HepG2 (cell line): ENCODE measurements around the gene CGB3.
"Not testable (repeated sequence)": the region's sequence is repeated elsewhere in the genome, so short reads cannot be mapped to it uniquely, and the experiment has no call there.

Experiments used
- ARNTL ChIP-seq: sonication (generic); formaldehyde crosslinking; IDR thresholded peaks from 2 replicates; pipeline ENCODE4 v1.4.0; 2020; ENCODE audit warnings: mild to moderate bottlenecking, missing genetic modification reagents
- EZH2 ChIP-seq: conservative IDR thresholded peaks from 2 replicates; pipeline ENCODE4 v1.6.1; 2012; ENCODE audit warnings: mild to moderate bottlenecking, low read depth, low read length, moderate library complexity
- KLF6 ChIP-seq: IDR thresholded peaks from 2 replicates; pipeline ENCODE4 v1.8.0; 2016; ENCODE audit warnings: missing biosample characterization, missing genetic modification reagents
- KLF9 ChIP-seq: IDR thresholded peaks from 2 replicates; pipeline ENCODE4 v1.6.1; 2016; ENCODE audit warnings: low read depth
- NFE2L2 ChIP-seq: fragments of 150-350 bp; IDR thresholded peaks from 2 replicates; pipeline ENCODE4 v1.6.1; 2014; ENCODE audit warnings: low read length
- PTBP1 ChIP-seq: fragments of 200-400 bp; formaldehyde crosslinking; IDR thresholded peaks from 2 replicates; pipeline ENCODE4 v1.6.1; 2018; ENCODE audit warnings: low read length, low read depth; ENCODE audit not compliant: poor library complexity, severe bottlenecking
- SIX1 ChIP-seq: sonication (generic); formaldehyde crosslinking; IDR thresholded peaks from 2 replicates; pipeline ENCODE4 v1.4.0; 2020; ENCODE audit warnings: missing genetic modification reagents, borderline replicate concordance
- XRCC5 ChIP-seq: fragments of 200-400 bp; formaldehyde crosslinking; optimal IDR thresholded peaks from 2 replicates; pipeline ENCODE3; 2017; ENCODE audit warnings: mild to moderate bottlenecking, low read length
- TF ChIP-seq, protein P1 (sequence below): sonication (generic); formaldehyde crosslinking; IDR thresholded peaks from 2 replicates; pipeline ENCODE4 v1.4.0; 2020; ENCODE audit warnings: missing genetic modification reagents
- TF ChIP-seq, protein P2 (sequence below): sonication (generic); formaldehyde crosslinking; IDR thresholded peaks from 2 replicates; pipeline ENCODE4 v1.5.1; 2020; ENCODE audit warnings: mild to moderate bottlenecking, missing genetic modification reagents, borderline replicate concordance
- TF ChIP-seq, protein P3 (sequence below): sonication (generic); formaldehyde crosslinking; IDR thresholded peaks from 2 replicates; pipeline ENCODE4 v1.5.0; 2020; ENCODE audit warnings: missing genetic modification reagents, mild to moderate bottlenecking, borderline replicate concordance
- TF ChIP-seq, protein P4 (sequence below): sonication (generic); formaldehyde crosslinking; conservative IDR thresholded peaks from 2 replicates; pipeline ENCODE4 v1.4.0; 2020; ENCODE audit warnings: missing genetic modification reagents
- TF ChIP-seq, protein P5 (sequence below): sonication (generic); formaldehyde crosslinking; IDR thresholded peaks from 2 replicates; pipeline ENCODE4 v1.4.0; 2020; ENCODE audit warnings: missing genetic modification reagents

DNA sequence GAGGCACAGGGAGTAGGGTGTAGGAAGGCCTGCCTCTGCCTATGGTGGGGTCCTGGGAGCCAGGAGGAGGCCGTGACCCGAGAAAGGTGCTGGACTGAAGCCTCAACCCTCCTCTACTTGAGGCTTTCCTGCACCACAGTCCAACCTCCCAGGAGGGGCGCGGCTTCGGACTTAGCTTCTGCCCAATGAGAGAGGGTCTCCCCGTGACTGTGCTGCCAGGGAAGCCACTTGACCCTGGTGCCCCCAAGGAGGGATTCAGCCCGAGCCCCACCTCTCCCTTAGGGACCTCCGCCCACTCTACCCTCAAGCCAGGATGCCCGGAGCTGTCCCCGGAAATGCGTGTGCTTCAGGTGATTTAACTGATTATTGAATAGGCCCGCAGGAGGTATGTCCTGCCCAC lies 24.9 kb upstream of the CGB3 start, which contains the start of gene CGB8:
- TF ChIP-seq XRCC5; NFE2L2; KLF6 (CRISPR knock-in tag); EZH2; SIX1 (CRISPR knock-in tag); ARNTL; KLF9; PTBP1: not testable (repeated sequence)
- TF ChIP-seq, protein P1, sequence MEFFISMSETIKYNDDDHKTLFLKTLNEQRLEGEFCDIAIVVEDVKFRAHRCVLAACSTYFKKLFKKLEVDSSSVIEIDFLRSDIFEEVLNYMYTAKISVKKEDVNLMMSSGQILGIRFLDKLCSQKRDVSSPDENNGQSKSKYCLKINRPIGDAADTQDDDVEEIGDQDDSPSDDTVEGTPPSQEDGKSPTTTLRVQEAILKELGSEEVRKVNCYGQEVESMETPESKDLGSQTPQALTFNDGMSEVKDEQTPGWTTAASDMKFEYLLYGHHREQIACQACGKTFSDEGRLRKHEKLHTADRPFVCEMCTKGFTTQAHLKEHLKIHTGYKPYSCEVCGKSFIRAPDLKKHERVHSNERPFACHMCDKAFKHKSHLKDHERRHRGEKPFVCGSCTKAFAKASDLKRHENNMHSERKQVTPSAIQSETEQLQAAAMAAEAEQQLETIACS, result not testable (repeated sequence)
- TF ChIP-seq, protein P2, sequence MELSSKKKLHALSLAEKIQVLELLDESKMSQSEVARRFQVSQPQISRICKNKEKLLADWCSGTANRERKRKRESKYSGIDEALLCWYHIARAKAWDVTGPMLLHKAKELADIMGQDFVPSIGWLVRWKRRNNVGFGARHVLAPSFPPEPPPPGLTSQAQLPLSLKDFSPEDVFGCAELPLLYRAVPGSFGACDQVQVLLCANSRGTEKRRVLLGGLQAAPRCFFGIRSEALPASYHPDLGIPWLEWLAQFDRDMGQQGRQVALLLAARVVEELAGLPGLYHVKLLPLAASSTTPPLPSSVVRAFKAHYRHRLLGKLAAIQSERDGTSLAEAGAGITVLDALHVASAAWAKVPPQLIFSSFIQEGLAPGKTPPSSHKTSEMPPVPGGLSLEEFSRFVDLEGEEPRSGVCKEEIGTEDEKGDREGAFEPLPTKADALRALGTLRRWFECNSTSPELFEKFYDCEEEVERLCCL (CRISPR knock-in tag), result not testable (repeated sequence)
- TF ChIP-seq, protein P3, sequence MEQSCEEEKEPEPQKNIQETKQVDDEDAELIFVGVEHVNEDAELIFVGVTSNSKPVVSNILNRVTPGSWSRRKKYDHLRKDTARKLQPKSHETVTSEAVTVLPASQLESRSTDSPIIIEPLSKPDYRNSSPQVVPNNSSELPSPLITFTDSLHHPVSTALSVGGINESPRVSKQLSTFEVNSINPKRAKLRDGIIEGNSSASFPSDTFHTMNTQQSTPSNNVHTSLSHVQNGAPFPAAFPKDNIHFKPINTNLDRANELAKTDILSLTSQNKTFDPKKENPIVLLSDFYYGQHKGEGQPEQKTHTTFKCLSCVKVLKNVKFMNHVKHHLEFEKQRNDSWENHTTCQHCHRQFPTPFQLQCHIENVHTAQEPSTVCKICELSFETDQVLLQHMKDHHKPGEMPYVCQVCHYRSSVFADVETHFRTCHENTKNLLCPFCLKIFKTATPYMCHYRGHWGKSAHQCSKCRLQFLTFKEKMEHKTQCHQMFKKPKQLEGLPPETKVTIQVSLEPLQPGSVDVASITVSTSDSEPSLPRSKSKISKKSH (CRISPR knock-in tag), result not testable (repeated sequence)
- TF ChIP-seq, protein P4, sequence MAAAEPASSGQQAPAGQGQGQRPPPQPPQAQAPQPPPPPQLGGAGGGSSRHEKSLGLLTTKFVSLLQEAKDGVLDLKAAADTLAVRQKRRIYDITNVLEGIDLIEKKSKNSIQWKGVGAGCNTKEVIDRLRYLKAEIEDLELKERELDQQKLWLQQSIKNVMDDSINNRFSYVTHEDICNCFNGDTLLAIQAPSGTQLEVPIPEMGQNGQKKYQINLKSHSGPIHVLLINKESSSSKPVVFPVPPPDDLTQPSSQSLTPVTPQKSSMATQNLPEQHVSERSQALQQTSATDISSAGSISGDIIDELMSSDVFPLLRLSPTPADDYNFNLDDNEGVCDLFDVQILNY (CRISPR knock-in tag), result not testable (repeated sequence)
- TF ChIP-seq, protein P5, sequence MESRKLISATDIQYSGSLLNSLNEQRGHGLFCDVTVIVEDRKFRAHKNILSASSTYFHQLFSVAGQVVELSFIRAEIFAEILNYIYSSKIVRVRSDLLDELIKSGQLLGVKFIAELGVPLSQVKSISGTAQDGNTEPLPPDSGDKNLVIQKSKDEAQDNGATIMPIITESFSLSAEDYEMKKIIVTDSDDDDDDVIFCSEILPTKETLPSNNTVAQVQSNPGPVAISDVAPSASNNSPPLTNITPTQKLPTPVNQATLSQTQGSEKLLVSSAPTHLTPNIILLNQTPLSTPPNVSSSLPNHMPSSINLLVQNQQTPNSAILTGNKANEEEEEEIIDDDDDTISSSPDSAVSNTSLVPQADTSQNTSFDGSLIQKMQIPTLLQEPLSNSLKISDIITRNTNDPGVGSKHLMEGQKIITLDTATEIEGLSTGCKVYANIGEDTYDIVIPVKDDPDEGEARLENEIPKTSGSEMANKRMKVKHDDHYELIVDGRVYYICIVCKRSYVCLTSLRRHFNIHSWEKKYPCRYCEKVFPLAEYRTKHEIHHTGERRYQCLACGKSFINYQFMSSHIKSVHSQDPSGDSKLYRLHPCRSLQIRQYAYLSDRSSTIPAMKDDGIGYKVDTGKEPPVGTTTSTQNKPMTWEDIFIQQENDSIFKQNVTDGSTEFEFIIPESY (CRISPR knock-in tag), result not testable (repeated sequence)
